ENCODE results near the gene PNRC2.
"Not testable (repeated sequence)": the region's sequence is repeated elsewhere in the genome, so short reads cannot be mapped to it uniquely, and the experiment has no call there.

PNRC2 gene

GRCh38 chr1:23996700-23997229 is 37.1 kb downstream of the PNRC2 start:
- no peak for DNase-seq

DNA sequence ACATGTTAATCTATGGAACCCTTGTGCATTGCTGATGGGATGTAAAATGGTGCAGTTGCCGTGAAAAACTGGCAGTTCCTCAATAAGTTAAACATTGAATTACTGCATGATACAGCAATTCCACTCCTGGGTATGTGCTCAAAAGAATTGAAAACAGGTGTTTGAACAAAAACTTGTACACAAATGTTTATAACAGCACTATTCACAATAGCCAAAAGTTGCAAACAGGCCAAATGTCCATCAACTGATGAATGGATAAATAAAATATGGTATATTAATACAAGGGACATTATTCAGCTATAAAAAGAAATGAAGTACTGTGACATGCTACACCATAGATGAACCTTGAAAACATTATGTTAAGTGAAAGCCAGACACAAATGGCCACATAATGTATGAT is 38.2 kb downstream of the PNRC2 start:
- no peak for DNase-seq

DNA sequence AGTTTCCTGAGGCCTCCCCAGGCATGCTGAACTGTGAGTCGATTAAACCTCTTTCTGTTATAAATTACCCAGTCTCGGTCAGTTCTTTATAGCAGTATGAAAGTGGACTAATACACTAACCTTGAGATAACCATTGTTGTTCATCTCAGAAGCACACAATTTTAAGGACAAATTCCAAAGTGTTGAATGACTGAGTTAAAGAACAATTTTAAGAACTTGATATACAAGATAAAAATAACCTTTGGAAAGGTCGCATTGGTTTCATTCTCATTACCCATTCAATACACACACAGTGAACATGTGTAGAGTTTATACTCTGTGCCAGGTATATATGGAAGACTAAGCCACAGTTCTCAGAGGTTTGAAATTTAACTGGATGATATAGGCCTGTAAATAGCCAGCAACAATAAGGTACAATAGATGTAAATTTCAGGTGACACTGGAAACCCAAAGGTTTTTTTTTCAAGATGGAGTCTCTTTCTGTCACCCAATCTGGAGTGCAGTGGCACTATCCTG is 39.6 kb downstream of the PNRC2 start:
- no peak for DNase-seq

GRCh38 chr1:24002695-24003094 is 43.1 kb downstream of the PNRC2 start:
- no peak for DNase-seq

DNA sequence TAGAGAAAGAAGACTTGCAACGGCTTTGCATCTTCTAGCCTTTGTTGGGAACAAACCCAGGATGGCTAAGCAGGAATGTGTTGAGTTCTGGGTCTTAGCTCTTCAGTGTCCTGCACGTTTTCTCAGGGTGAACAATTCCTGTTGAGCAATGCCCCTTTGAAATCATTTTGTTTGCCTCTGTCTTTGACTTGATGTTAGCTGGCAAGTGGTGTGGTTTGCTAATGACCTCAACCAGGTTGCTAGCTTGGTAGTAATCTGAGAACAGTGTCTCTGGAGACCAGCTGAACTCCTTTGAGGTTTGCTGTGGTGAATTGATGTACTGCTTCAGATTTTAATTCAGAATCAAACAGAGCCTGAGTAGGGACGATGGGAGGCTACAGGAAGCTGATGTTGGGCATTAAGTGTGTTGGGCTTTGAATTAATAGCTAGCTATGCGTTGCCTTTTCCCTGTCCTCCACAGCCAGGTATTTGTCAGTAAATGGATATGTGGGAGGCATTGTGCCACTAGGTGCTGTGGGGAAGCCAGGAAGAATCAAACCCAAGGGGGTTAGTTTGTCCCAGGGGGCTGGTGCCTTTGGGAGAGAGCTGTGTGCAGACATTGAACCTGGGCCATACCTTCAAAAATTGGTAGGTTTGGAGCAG is 43.8 kb downstream of the PNRC2 start:
- DNase-seq: peak; percentile 37

- DNase-seq: no peak
These were observed 44.5 kb downstream of the PNRC2 start for GRCh38 chr1:24004132-24004531.

GRCh38 chr1:24005163-24005562 is 45.5 kb downstream of the PNRC2 start:
- no peak for DNase-seq

DNA sequence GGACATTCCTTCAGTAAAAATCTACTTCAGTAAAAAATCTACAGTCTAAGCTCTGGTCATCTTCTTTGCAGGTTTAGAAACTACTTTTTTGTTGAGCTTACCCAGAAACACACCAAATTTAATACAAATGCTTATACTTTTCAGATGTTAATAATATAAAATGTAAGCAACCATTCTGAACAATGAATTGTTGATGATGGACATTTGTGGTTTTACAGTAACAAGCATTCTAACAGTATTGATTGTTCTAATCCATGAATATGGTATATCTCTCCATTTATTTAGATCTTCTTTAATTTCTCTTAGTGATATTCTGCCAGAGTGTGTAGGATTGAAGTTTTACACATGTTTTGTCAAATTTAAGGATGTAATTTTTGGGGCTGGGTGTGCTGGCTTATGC is 47.5 kb downstream of the PNRC2 start:
- DNase-seq: no peak

- peak; percentile 51 for DNase-seq
These were observed 49.1 kb downstream of the PNRC2 start for GRCh38 chr1:24008574-24009184.

GRCh38 chr1:24009406-24009805 is 49.8 kb downstream of the PNRC2 start:
- no peak for DNase-seq

DNA sequence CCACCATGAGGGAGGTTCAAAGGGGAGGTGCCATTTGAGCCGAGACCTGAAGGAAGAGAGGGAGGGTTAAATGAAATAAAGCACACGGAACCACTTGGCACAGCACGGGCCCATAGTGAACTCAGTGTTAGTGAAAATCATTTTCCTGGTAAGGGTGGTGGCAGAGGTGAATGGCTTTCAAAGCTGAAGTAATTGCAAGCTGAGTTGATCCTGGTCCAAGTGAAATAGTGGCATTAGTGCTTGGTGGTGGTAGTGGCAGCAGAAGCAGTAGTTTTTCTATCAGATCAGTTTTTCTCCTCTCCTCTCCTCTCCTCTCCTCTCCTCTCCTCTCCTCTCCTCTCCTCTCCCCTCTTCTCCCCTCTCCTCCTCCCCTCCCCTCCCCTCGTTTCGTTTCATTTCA is 51.0 kb downstream of the PNRC2 start:
- no peak for DNase-seq

GRCh38 chr1:24012878-24013277 is 53.2 kb downstream of the PNRC2 start:
- DNase-seq: not testable (repeated sequence)
